Adrenal gland (tissue), 12 donors: ENCODE results near the gene LSAMP. TPM values are rescaled to one million over a fixed set of nuclear protein-coding genes. Genes with fewer than 3 reads are reported as not detected.

ENCODE experiments used
- DNase-seq, 7 donors: peaks; one replicate each; pipeline ENCODE4 v3.0.0-alpha.2; 2019 to 2020
- H3K27ac ChIP-seq, 5 donors: fragments of 200-600 bp; sonication (generic) in 4 of 5; 1 replicate in 3 of 5; 2 replicates in 2 of 5; pipeline versions ENCODE4 v1.5.1 to v1.8.0; 2016 to 2020; ENCODE audit warnings: mild to moderate bottlenecking in 1 of 5
- H3K27me3 ChIP-seq: fragments of 200-600 bp; 2 replicates; pipeline ENCODE4 v1.8.0; 2021
- H3K36me3 ChIP-seq, 2 donors: fragments of 200-600 bp; replicated peaks in 1 of 2; 1 replicate in 1 of 2; 2 replicates in 1 of 2; pipeline versions ENCODE4 v1.5.1 to v1.8.0; 2018 to 2022
- H3K4me1 ChIP-seq, 2 donors: fragments of 200-600 bp; replicated peaks in 1 of 2; 1 replicate in 1 of 2; 2 replicates in 1 of 2; pipeline versions ENCODE4 v1.5.1 to v1.8.0; 2018 to 2021
- H3K4me3 ChIP-seq, 4 donors: fragments of 200-600 bp; sonication (generic) in 3 of 4; one replicate each; pipeline ENCODE4 v1.5.1; 2016 to 2018
- H3K9me3 ChIP-seq, 3 donors: fragments of 200-600 bp; sonication (generic) in 1 of 3; replicated peaks in 1 of 3; 1 replicate in 2 of 3; 2 replicates in 1 of 3; pipeline versions ENCODE4 v1.5.1 to v1.8.0; 2016 to 2021
- CTCF ChIP-seq, 6 experiments: fragments of 450-650 bp in 4 of 6; fragments of 200-600 bp in 2 of 6; sonication (generic) in 1 of 6; IDR thresholded peaks; 1 replicate in 5 of 6; 2 replicates in 1 of 6; pipeline versions ENCODE4 v1.5.1 to v1.8.0; 2016 to 2021; ENCODE audit warnings: antibody characterized with exemption in 6 of 6, mild to moderate bottlenecking in 2 of 6, moderate library complexity in 1 of 6
- POLR2A ChIP-seq, 2 donors: fragments of 450-650 bp; IDR thresholded peaks; one replicate each; pipeline ENCODE4 v1.6.1; 2017; ENCODE audit warnings: antibody characterized with exemption in 2 of 2, mild to moderate bottlenecking in 2 of 2, moderate library complexity in 1 of 2
- WGBS, 4 donors: extraction: QIAGEN DNeasy Blood & Tissue Kit in 2 of 4; methylation state at CpG; one replicate each; pipeline versions ENCODE4 v1.1.5 to v1.1.7; 2013 to 2017; 5-methylcytosine and 5-hydroxymethylcytosine counted together
- intact Hi-C, 2 donors: fragments of 100-400 bp; cut with DNase I; formaldehyde crosslinking; loops; one replicate each; pipeline versions ENCODE4 v1.14.1 to v1.15.0; 2022 to 2023
- polyA plus RNA-seq, 3 donors: library from polyadenylated mRNA; stranded (reverse); fragments of 200-250 nt in 2 of 3; fragments of 350-450 nt in 1 of 3; fragmentation: Illumina TruSeq in 1 of 3; extraction: RNeasy Lipid Tissue Mini Kit (QIAGEN cat#74804) in 1 of 3; gene quantifications; one replicate each; pipeline ENCODE4 v1.2.3, GENCODE V29; 2013 to 2014
- total RNA-seq, 9 donors: library from RNA; depleted of rRNA in 4 of 9; stranded (reverse); fragments of >200 nt in 4 of 9; fragments of 120-200 nt in 1 of 9; fragmentation: NEBNext Ultra II Directional in 1 of 9; extraction: Animal tissue kit (Norgen Biotek cat#: 25700) in 1 of 9; gene quantifications; one replicate each; pipeline versions ENCODE4 v1.1.0 to v1.2.4, GENCODE V29; 2013 to 2023
- donor health status: healthy with polysubstance abuse.
- donor health status: Bipolar disorder and iron deficiency.
- donor health status: DM: yes; HTN: yes; CAD: no.
- donor health status: DM: no; HTN: no; CAD: no.
- donor health status: DM: no; HTN: no; CAD: no.
- donor health status: DM: yes; HTN: yes; CAD: no.

Gene LSAMP
- total and polyA plus RNA-seq, 12 donors: 5.8 to 53.5 (median 24.3) TPM

- Histone ChIP-seq H3K36me3 (no peaks in the 10 kb centered on the region), H3K4me3 (no peak overlapping the region), H3K27me3 (no peaks in the 10 kb centered on the region), H3K9me3 (no peaks in the 10 kb centered on the region), H3K27ac (no peak overlapping the region), H3K4me1 (peaks cover 0 to 11% of the 10 kb centered on the region in 2 donors)
- intact Hi-C loops: no loop called here
- no peak for DNase-seq
- TF ChIP-seq CTCF (IDR thresholded peaks at IDR 0.05): no peak
Observed at GRCh38 chr3:116476691-116477090, 31.4 kb upstream of the LSAMP start.

GRCh38 chr3:116474801-116475200 is 29.5 kb upstream of the LSAMP start:
- peaks cover 0 to 11% of the 10 kb centered on the region in 2 donors for H3K4me1 ChIP-seq
- no peaks in the 10 kb centered on the region for H3K27me3 ChIP-seq
- H3K9me3 ChIP-seq: no peaks in the 10 kb centered on the region
- intact Hi-C loops: no loop called here
- H3K27ac ChIP-seq: no peak overlapping the region
- DNase-seq: no peak
- no peak overlapping the region for H3K4me3 ChIP-seq
- TF ChIP-seq POLR2A (IDR thresholded peaks at IDR 0.05): no peak
- TF ChIP-seq CTCF (IDR thresholded peaks at IDR 0.05): no peak
- H3K36me3 ChIP-seq: no peaks in the 10 kb centered on the region

- no peak for TF ChIP-seq CTCF (IDR thresholded peaks at IDR 0.05)
- no peak for TF ChIP-seq POLR2A (IDR thresholded peaks at IDR 0.05)
- H3K27ac ChIP-seq: no peak overlapping the region
- peaks cover 0 to 11% of the 10 kb centered on the region in 2 donors for H3K4me1 ChIP-seq
- no peak for DNase-seq
- no peak overlapping the region for H3K4me3 ChIP-seq
- no peaks in the 10 kb centered on the region for H3K36me3 ChIP-seq
- intact Hi-C loops: no loop called here
- WGBS, 4 donors: 10 to 27% (median 19%) methylated on average over 2 of the region's 2 CpGs
- no peaks in the 10 kb centered on the region for H3K27me3 ChIP-seq
- no peaks in the 10 kb centered on the region for H3K9me3 ChIP-seq
Observed at GRCh38 chr3:116474032-116474780, 28.9 kb upstream of the LSAMP start.

- H3K27me3 ChIP-seq: no peaks in the 10 kb centered on the region
- H3K27ac ChIP-seq: no peak overlapping the region
- no peaks in the 10 kb centered on the region for H3K9me3 ChIP-seq
- TF ChIP-seq POLR2A (IDR thresholded peaks at IDR 0.05) (no peak), CTCF (IDR thresholded peaks at IDR 0.05) (no peak)
- H3K4me1 ChIP-seq: peaks cover 0 to 11% of the 10 kb centered on the region in 2 donors
- intact Hi-C loops: no loop called here
- no peaks in the 10 kb centered on the region for H3K36me3 ChIP-seq
- no peak overlapping the region for H3K4me3 ChIP-seq
- no peak for DNase-seq
Observed at GRCh38 chr3:116473602-116474001, 28.3 kb upstream of the LSAMP start.
